SJSA1 (cell line): ENCODE measurements around the gene EFHB. TPM values are rescaled to one million over a fixed set of nuclear protein-coding genes. Genes with fewer than 3 reads are reported as not detected.
"Not testable (repeated sequence)": the region's sequence is repeated elsewhere in the genome, so short reads cannot be mapped to it uniquely, and the experiment has no call there.

Experiments
- DNase-seq, 2 experiments: peaks; one replicate each; pipeline ENCODE4 v3.0.0-alpha.2; 2015 to 2020; ENCODE audit warnings: low spot score in 2 of 2, low read depth in 1 of 2
- H3K27ac ChIP-seq: fragments of 250-450 bp; sonication (Bioruptor Pico); 2 replicates; pipeline ENCODE4 v1.5.1; 2020; ENCODE audit warnings: mild to moderate bottlenecking, moderate library complexity
- H3K27me3 ChIP-seq: fragments of 250-450 bp; sonication (Bioruptor Pico); replicated peaks from 2 replicates; pipeline ENCODE4 v1.5.1; 2020; ENCODE audit warnings: mild to moderate bottlenecking, moderate library complexity
- H3K36me3 ChIP-seq: fragments of 250-450 bp; sonication (Bioruptor Pico); 2 replicates; pipeline ENCODE4 v1.5.1; 2020; ENCODE audit warnings: mild to moderate bottlenecking
- H3K4me1 ChIP-seq: fragments of 250-450 bp; sonication (Bioruptor Pico); replicated peaks from 2 replicates; pipeline ENCODE4 v1.6.1; 2021; ENCODE audit warnings: mild to moderate bottlenecking
- H3K4me3 ChIP-seq: fragments of 250-450 bp; sonication (Bioruptor Pico); 2 replicates; pipeline ENCODE4 v1.5.1; 2020; ENCODE audit warnings: mild to moderate bottlenecking
- H3K9me3 ChIP-seq: fragments of 250-450 bp; sonication (Bioruptor Pico); replicated peaks from 2 replicates; pipeline ENCODE4 v1.5.1; 2020; ENCODE audit warnings: mild to moderate bottlenecking
- total RNA-seq: library from RNA; depleted of rRNA; stranded (reverse); fragments of >200 nt; shearing (Covaris generic); gene quantifications from 2 replicates; pipeline ENCODE4 v1.2.3, GENCODE V29; 2014; rRNA removed

EFHB gene
- 0.11 and 0.88 TPM in 2 replicates for total RNA-seq

- no peak within 1 kb of the TSS for H3K4me3 ChIP-seq
- H3K4me1 ChIP-seq: no peaks in the 10 kb centered on the region
- H3K36me3 ChIP-seq: no peaks in the 10 kb centered on the region
- no peak within 1 kb of the TSS for H3K27ac ChIP-seq
- H3K27me3 ChIP-seq: no peaks in the 10 kb centered on the region
- no peaks in the 10 kb centered on the region for H3K9me3 ChIP-seq
- DNase-seq: no peak
These were observed at the start of gene EFHB for GRCh38 chr3:19934098-19934566. EFHB (minus strand) TSS chr3:19934217; CDS start chr3:19934018, 199 bp downstream.

- DNase-seq: no peak
- no peaks in the 10 kb centered on the region for H3K4me1 ChIP-seq
- peaks cover 29% of the 10 kb centered on the region for H3K36me3 ChIP-seq
- no peak overlapping the region for H3K27ac ChIP-seq
- H3K27me3 ChIP-seq: no peaks in the 10 kb centered on the region
- H3K9me3 ChIP-seq: no peaks in the 10 kb centered on the region
- H3K4me3 ChIP-seq: no peak overlapping the region
These were observed 38.0 kb upstream of the EFHB start for GRCh38 chr3:19972054-19972453.

- no peak for DNase-seq
- Histone ChIP-seq H3K9me3 (no peaks in the 10 kb centered on the region), H3K36me3 (peaks cover 14% of the 10 kb centered on the region), H3K27me3 (no peaks in the 10 kb centered on the region), H3K27ac (no peak overlapping the region), H3K4me1 (no peaks in the 10 kb centered on the region), H3K4me3 (no peak overlapping the region)
These were observed 36.3 kb upstream of the EFHB start for GRCh38 chr3:19970327-19970726.

GRCh38 chr3:19967812-19968211 lies 33.8 kb upstream of the EFHB start:
- H3K4me1 ChIP-seq: no peaks in the 10 kb centered on the region
- peaks cover 6% of the 10 kb centered on the region for H3K36me3 ChIP-seq
- H3K4me3 ChIP-seq: no peak overlapping the region
- H3K27ac ChIP-seq: no peak overlapping the region
- no peaks in the 10 kb centered on the region for H3K9me3 ChIP-seq
- H3K27me3 ChIP-seq: no peaks in the 10 kb centered on the region
- no peak for DNase-seq

GRCh38 chr3:19967208-19967607 lies 33.2 kb upstream of the EFHB start:
- no peak overlapping the region for H3K4me3 ChIP-seq
- H3K9me3 ChIP-seq: no peaks in the 10 kb centered on the region
- peaks cover 6% of the 10 kb centered on the region for H3K36me3 ChIP-seq
- no peak overlapping the region for H3K27ac ChIP-seq
- H3K27me3 ChIP-seq: no peaks in the 10 kb centered on the region
- DNase-seq: no peak
- no peaks in the 10 kb centered on the region for H3K4me1 ChIP-seq

- no peak for DNase-seq
These were observed 27.9 kb upstream of the EFHB start for GRCh38 chr3:19961960-19962359.

GRCh38 chr3:19960696-19961095 lies 26.7 kb upstream of the EFHB start:
- Histone ChIP-seq H3K27ac (no peak overlapping the region), H3K36me3 (peaks cover 20% of the 10 kb centered on the region), H3K9me3 (no peaks in the 10 kb centered on the region), H3K4me1 (no peaks in the 10 kb centered on the region), H3K4me3 (no peak overlapping the region), H3K27me3 (no peaks in the 10 kb centered on the region)
- no peak for DNase-seq

More at GRCh38 chr3:19961960-19962359, 27.9 kb upstream of the EFHB start:
- no peak overlapping the region for H3K27ac ChIP-seq
- H3K27me3 ChIP-seq: no peaks in the 10 kb centered on the region
- H3K36me3 ChIP-seq: peaks cover 10% of the 10 kb centered on the region; the same call in 1 of the 2 replicates
- no peak overlapping the region for H3K4me3 ChIP-seq
- no peaks in the 10 kb centered on the region for H3K9me3 ChIP-seq
- no peaks in the 10 kb centered on the region for H3K4me1 ChIP-seq

GRCh38 chr3:19959505-19959904 lies 25.5 kb upstream of the EFHB start:
- Histone ChIP-seq H3K36me3 (peaks cover 30% of the 10 kb centered on the region), H3K27ac (no peak overlapping the region), H3K9me3 (no peaks in the 10 kb centered on the region), H3K27me3 (no peaks in the 10 kb centered on the region), H3K4me1 (no peaks in the 10 kb centered on the region), H3K4me3 (no peak overlapping the region)
- no peak for DNase-seq

GRCh38 chr3:19957354-19957753 lies 23.3 kb upstream of the EFHB start:
- peaks cover 44% of the 10 kb centered on the region for H3K36me3 ChIP-seq
- H3K4me1 ChIP-seq, DNase-seq: not testable (repeated sequence)

GRCh38 chr3:19954676-19955075 lies 20.7 kb upstream of the EFHB start:
- no peaks in the 10 kb centered on the region for H3K9me3 ChIP-seq
- H3K27me3 ChIP-seq: no peaks in the 10 kb centered on the region
- no peak overlapping the region for H3K4me3 ChIP-seq
- H3K36me3 ChIP-seq: peaks cover 40% of the 10 kb centered on the region
- no peaks in the 10 kb centered on the region for H3K4me1 ChIP-seq
- DNase-seq: no peak
- H3K27ac ChIP-seq: no peak overlapping the region

More at GRCh38 chr3:19957354-19957753, 23.3 kb upstream of the EFHB start:
- not testable (repeated sequence) for H3K27ac ChIP-seq, H3K4me3 ChIP-seq, H3K9me3 ChIP-seq, H3K27me3 ChIP-seq

- H3K27ac ChIP-seq: no peak overlapping the region
- no peaks in the 10 kb centered on the region for H3K27me3 ChIP-seq
- peaks cover 39% of the 10 kb centered on the region for H3K36me3 ChIP-seq
- DNase-seq: no peak
- no peak overlapping the region for H3K4me3 ChIP-seq
- H3K4me1 ChIP-seq: peaks cover 21% of the 10 kb centered on the region
- H3K9me3 ChIP-seq: no peaks in the 10 kb centered on the region
These were observed 16.3 kb upstream of the EFHB start for GRCh38 chr3:19950316-19950715.

GRCh38 chr3:19948226-19948591 lies 14.2 kb upstream of the EFHB start:
- Histone ChIP-seq H3K9me3 (no peaks in the 10 kb centered on the region), H3K27me3 (no peaks in the 10 kb centered on the region), H3K36me3 (peaks cover 21% of the 10 kb centered on the region), H3K27ac (peak overlapping the region; percentile 78), H3K4me1 (peaks cover 21% of the 10 kb centered on the region), H3K4me3 (peak overlapping the region; percentile 81)
- DNase-seq: peak in 1 of 2 experiments; percentile 2

GRCh38 chr3:19947549-19948225 lies 13.7 kb upstream of the EFHB start:
- Histone ChIP-seq H3K36me3 (peaks cover 17% of the 10 kb centered on the region), H3K4me3 (peak overlapping the region; percentile 81), H3K27me3 (no peaks in the 10 kb centered on the region), H3K27ac (peak overlapping the region; percentile 78), H3K9me3 (no peaks in the 10 kb centered on the region), H3K4me1 (peaks cover 21% of the 10 kb centered on the region)
- peak; percentile 45 to 58 for DNase-seq

GRCh38 chr3:19946832-19947548 lies 13.0 kb upstream of the EFHB start, which contains the start of gene RAB5A:
RAB5A (plus strand) TSS chr3:19947097; CDS start chr3:19950899, 3,802 bp downstream.
- H3K27me3 ChIP-seq: no peaks in the 10 kb centered on the region
- peak within 1 kb of the TSS; percentile 81 for H3K4me3 ChIP-seq
- peak; percentile 95 to 97 for DNase-seq
- H3K4me1 ChIP-seq: peaks cover 21% of the 10 kb centered on the region
- H3K36me3 ChIP-seq: peaks cover 16% of the 10 kb centered on the region
- peak within 1 kb of the TSS; percentile 78 for H3K27ac ChIP-seq
- no peaks in the 10 kb centered on the region for H3K9me3 ChIP-seq
